Measurements from ENCODE around the gene RECK.

- TF ChIP-seq CTCF (IDR thresholded peaks at IDR 0.05) (no peak), ZFX (IDR thresholded peaks at IDR 0.05; ENCODE audit: borderline replicate concordance) (no peak)
These were observed 43.8 kb downstream of the RECK start for GRCh38 chr9:36080519-36080918.
